ENCODE measurements around the gene PSORS1C2.

PSORS1C2 gene

GRCh38 chr6:31114541-31114878, 24.4 kb downstream of the PSORS1C2 start, which contains the start of gene PSORS1C1:
TSS of gene PSORS1C1 (plus strand) at chr6:31114800. CDS start at chr6:31129633, 14,833 bp downstream.
- no peaks in the 10 kb centered on the region for H3K36me3 ChIP-seq (ENCODE audit: control insufficient read depth, insufficient read depth, low read length)
- no peaks in the 10 kb centered on the region for H3K9me3 ChIP-seq (ENCODE audit: control insufficient read depth, low read length)
- H3K79me2 ChIP-seq, result peaks cover 6% of the 10 kb centered on the region
- no peak for TF ChIP-seq CTCF (IDR thresholded peaks at IDR 0.05)
- H3K27me3 ChIP-seq (ENCODE audit: control insufficient read depth, insufficient read depth, low read length), result no peaks in the 10 kb centered on the region
- H3K9ac ChIP-seq, result no peak within 1 kb of the TSS
- peaks cover 31% of the 10 kb centered on the region for H3K4me1 ChIP-seq
- H3K4me3 ChIP-seq (ENCODE audit: low read depth, low read length), result no peak within 1 kb of the TSS
- peak within 1 kb of the TSS; percentile 78 for H2AFZ ChIP-seq
- H3K27ac ChIP-seq, result peak within 1 kb of the TSS; percentile 85
- peak within 1 kb of the TSS; percentile 37 for H3K4me2 ChIP-seq (ENCODE audit: low read length)

- H2AFZ ChIP-seq, result peak overlapping the region; percentile 78
- TF ChIP-seq CTCF (IDR thresholded peaks at IDR 0.05), result no peak
- no peak overlapping the region for H3K4me2 ChIP-seq (ENCODE audit: low read length)
- H3K79me2 ChIP-seq, result peaks cover under 1% of the 10 kb centered on the region
- peak overlapping the region; percentile 85 for H3K27ac ChIP-seq
- peaks cover 28% of the 10 kb centered on the region for H3K4me1 ChIP-seq
- H3K4me3 ChIP-seq (ENCODE audit: low read depth, low read length), result no peak overlapping the region
- H3K27me3 ChIP-seq (ENCODE audit: control insufficient read depth, insufficient read depth, low read length), result no peaks in the 10 kb centered on the region
- H3K36me3 ChIP-seq (ENCODE audit: control insufficient read depth, insufficient read depth, low read length), result no peaks in the 10 kb centered on the region
- H3K9me3 ChIP-seq (ENCODE audit: control insufficient read depth, low read length), result no peaks in the 10 kb centered on the region
- H3K9ac ChIP-seq, result no peak overlapping the region
Measured at GRCh38 chr6:31113861-31114540, 24.9 kb downstream of the PSORS1C2 start.

- Histone ChIP-seq H2AFZ (no peak within 1 kb of the TSS), H3K4me1 (peaks cover 28% of the 10 kb centered on the region), H3K9me3 (ENCODE audit: control insufficient read depth, low read length) (no peaks in the 10 kb centered on the region), H3K27me3 (ENCODE audit: control insufficient read depth, insufficient read depth, low read length) (no peaks in the 10 kb centered on the region), H3K9ac (no peak within 1 kb of the TSS), H3K36me3 (ENCODE audit: control insufficient read depth, insufficient read depth, low read length) (no peaks in the 10 kb centered on the region), H3K4me3 (ENCODE audit: low read depth, low read length) (no peak within 1 kb of the TSS), H3K27ac (no peak within 1 kb of the TSS), H3K4me2 (ENCODE audit: low read length) (no peak within 1 kb of the TSS), H3K79me2 (no peaks in the 10 kb centered on the region)
- TF ChIP-seq CTCF (IDR thresholded peaks at IDR 0.05), result no peak
Measured at GRCh38 chr6:31112478-31112877, 26.4 kb downstream of the PSORS1C2 start, which contains the start of gene C6orf15. TSS of gene C6orf15 (minus strand) at chr6:31112575. CDS start at chr6:31112555, 20 bp downstream.

GRCh38 chr6:31111712-31112111, 27.2 kb downstream of the PSORS1C2 start:
- Histone ChIP-seq H3K9ac (no peak overlapping the region), H3K79me2 (no peaks in the 10 kb centered on the region), H3K27ac (no peak overlapping the region), H3K9me3 (ENCODE audit: control insufficient read depth, low read length) (no peaks in the 10 kb centered on the region), H3K4me2 (ENCODE audit: low read length) (no peak overlapping the region), H2AFZ (no peak overlapping the region), H3K4me3 (ENCODE audit: low read depth, low read length) (no peak overlapping the region), H3K4me1 (peaks cover 21% of the 10 kb centered on the region), H3K27me3 (ENCODE audit: control insufficient read depth, insufficient read depth, low read length) (no peaks in the 10 kb centered on the region), H3K36me3 (ENCODE audit: control insufficient read depth, insufficient read depth, low read length) (no peaks in the 10 kb centered on the region)
- no peak for TF ChIP-seq CTCF (IDR thresholded peaks at IDR 0.05)

Measured in parathyroid adenoma (tissue), 2 donors.